GM12801 (cell line): ENCODE measurements around the gene VWA8.

Experiments used
- CTCF ChIP-seq: IDR thresholded peaks from one replicate; pipeline ENCODE4 v1.5.1; 2011; ENCODE audit warnings: control low read depth; ENCODE audit not compliant: insufficient read length; ENCODE audit errors: extremely low read depth

Gene VWA8

DNA sequence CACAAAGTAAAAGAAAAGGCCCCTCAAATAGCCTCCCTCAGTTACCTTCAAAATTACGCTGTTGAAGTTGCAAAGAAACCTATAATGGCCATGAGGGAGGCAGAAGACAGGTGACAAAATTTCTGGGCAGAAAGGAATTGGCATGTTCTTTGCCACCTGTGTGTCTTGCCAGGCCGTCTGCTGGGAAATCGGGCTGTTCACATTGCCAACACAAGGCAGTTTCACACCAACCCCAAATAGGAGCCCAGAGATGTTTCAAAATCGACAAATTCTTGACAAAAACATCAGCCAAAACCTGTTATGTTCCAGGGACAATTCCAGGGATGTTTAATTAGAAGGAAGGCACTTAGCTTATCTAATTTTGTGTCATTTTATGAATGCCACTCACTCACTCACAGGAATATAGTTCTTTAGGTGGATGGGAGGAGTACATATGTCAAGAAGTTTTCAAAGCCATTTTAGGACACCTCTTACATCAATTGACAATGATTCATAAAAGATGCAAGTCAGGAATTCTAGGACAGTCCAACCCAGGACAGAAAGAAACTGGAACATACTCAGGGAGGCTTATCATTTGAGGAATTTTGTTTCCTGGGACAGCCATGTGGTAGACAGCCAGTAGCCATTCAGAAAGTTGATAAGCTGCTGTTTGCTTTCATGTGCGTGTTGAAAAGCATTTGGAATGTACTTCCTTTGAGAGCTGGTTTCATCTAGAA lies 339.0 kb downstream of the VWA8 start:
- no peak for TF ChIP-seq CTCF

DNA sequence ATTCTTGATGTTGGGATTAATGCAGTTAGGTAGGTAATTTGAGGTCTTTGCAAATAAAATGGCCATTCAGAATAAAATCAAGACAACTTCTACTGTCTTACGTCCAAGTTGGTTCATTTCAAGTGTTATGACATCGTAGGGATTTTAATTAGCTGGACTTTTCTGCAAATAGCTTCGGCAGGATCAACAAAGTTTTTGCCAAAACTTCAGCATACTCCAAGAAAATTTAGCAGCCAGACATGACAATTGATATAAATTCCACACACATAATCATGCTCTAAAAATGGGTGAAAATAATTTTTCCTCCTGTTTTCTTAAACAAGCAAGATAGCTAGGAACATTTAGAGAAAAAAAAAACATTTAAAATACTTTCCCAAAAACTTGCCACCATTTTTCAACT lies 344.8 kb downstream of the VWA8 start:
- TF ChIP-seq CTCF = no peak

DNA sequence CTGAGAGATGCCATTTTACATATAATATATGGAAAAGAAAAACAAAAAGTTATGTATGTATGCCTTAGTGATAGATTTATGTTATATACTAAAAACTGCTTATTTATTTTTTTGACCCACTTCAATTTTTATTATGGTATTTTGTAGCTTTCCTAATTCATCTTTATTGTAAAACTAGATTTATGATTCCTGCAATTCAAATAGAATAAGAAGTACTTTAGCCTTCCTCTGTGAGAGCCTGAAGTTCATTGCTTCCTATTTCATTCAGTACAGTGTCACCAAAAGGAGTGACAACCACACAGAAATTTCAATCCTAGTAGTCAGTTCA lies 345.4 kb downstream of the VWA8 start:
- no peak for TF ChIP-seq CTCF

GRCh38 chr13:41614671-41615527 lies 346.0 kb downstream of the VWA8 start:
- TF ChIP-seq CTCF = no peak

GRCh38 chr13:41613984-41614661 lies 346.8 kb downstream of the VWA8 start:
- TF ChIP-seq CTCF = no peak

GRCh38 chr13:41613471-41613870 lies 347.4 kb downstream of the VWA8 start:
- no peak for TF ChIP-seq CTCF

DNA sequence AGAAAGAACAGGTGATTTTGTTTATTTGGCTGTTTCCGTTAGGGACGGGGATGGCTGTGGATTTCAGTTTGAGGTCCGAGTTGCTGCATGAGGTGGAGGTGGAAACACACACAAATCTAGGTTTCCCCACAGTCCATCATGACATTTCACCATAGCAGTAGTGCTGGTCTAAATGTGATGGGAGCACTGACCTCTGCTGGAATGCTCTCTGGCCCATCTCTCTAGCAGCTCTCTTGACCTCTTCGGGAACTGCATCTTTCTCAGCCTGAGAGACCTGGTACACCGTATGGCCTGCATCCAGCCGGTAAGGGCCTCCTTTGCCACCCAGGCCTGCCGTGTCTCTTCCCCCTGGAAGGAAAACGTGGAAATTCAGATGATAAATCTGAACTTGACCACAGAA lies 349.5 kb downstream of the VWA8 start:
- TF ChIP-seq CTCF = no peak
